ENCODE results near the gene CES3. TPM values are rescaled to one million over a fixed set of nuclear protein-coding genes. Genes with fewer than 3 reads are reported as not detected.
"Not testable (repeated sequence)": the region's sequence is repeated elsewhere in the genome, so short reads cannot be mapped to it uniquely, and the experiment has no call there.

CES3 gene
- total RNA-seq, 3 donors from 2014 or later = 86.5 to 264 (median 199) TPM

- Histone ChIP-seq H3K36me3 (ENCODE audit: low read depth) (peaks cover 14% of the 10 kb centered on the region), H3K4me3 (no peak overlapping the region), H3K9me3 (no peaks in the 10 kb centered on the region), H3K4me1 (ENCODE audit: low read depth) (peaks cover 10% of the 10 kb centered on the region)
- TF ChIP-seq CTCF (IDR thresholded peaks at IDR 0.05) = no peak
- ATAC-seq (no peak), DNase-seq (peak in 1 of 3 donors; percentile 10)
- intact Hi-C loops (cut with DNase I, micrococcal nuclease) = no loop called here
Measured at GRCh38 chr16:66943426-66944053, 17.5 kb upstream of the CES3 start.

- Histone ChIP-seq H3K4me3 (no peak overlapping the region), H3K9me3 (no peaks in the 10 kb centered on the region), H3K4me1 (ENCODE audit: low read depth) (peaks cover 15% of the 10 kb centered on the region), H3K36me3 (ENCODE audit: low read depth) (peaks cover 14% of the 10 kb centered on the region)
- no peak for TF ChIP-seq CTCF (IDR thresholded peaks at IDR 0.05)
- DNase-seq = no peak
- no peak for ATAC-seq
- intact Hi-C loops (cut with DNase I, micrococcal nuclease) = no loop called here
Measured at GRCh38 chr16:66944054-66944441, 17.0 kb upstream of the CES3 start.

- H3K4me3 ChIP-seq; DNase-seq; intact Hi-C loops (cut with DNase I, micrococcal nuclease); ATAC-seq; H3K9me3 ChIP-seq: not testable (repeated sequence)
- Histone ChIP-seq H3K4me1 (ENCODE audit: low read depth) (peaks cover 15% of the 10 kb centered on the region), H3K36me3 (ENCODE audit: low read depth) (peaks cover 14% of the 10 kb centered on the region)
Measured at GRCh38 chr16:66944971-66945370, 16.1 kb upstream of the CES3 start.

GRCh38 chr16:66945939-66946338, 15.1 kb upstream of the CES3 start:
- TF ChIP-seq CTCF (IDR thresholded peaks at IDR 0.05) = no peak
- peaks cover 6% of the 10 kb centered on the region for H3K36me3 ChIP-seq (ENCODE audit: low read depth)
- no peak overlapping the region for H3K4me3 ChIP-seq
- intact Hi-C loops (cut with DNase I, micrococcal nuclease) = no loop called here
- ATAC-seq = no peak
- DNase-seq = no peak
- H3K4me1 ChIP-seq (ENCODE audit: low read depth) = peaks cover 15% of the 10 kb centered on the region
- no peaks in the 10 kb centered on the region for H3K9me3 ChIP-seq

- peak in 1 of 3 donors; percentile 38 for DNase-seq
- no peak for ATAC-seq
- TF ChIP-seq CTCF (IDR thresholded peaks at IDR 0.05) = no peak
- Histone ChIP-seq H3K36me3 (ENCODE audit: low read depth) (peaks cover 1% of the 10 kb centered on the region), H3K9me3 (no peaks in the 10 kb centered on the region), H3K4me1 (ENCODE audit: low read depth) (peaks cover 15% of the 10 kb centered on the region), H3K4me3 (no peak overlapping the region)
- intact Hi-C loops (cut with DNase I, micrococcal nuclease) = no loop called here
Measured at GRCh38 chr16:66946541-66946940, 14.5 kb upstream of the CES3 start.

- TF ChIP-seq CTCF (IDR thresholded peaks at IDR 0.05) = no peak
- H3K9me3 ChIP-seq = no peaks in the 10 kb centered on the region
- intact Hi-C loops (cut with DNase I, micrococcal nuclease) = no loop called here
Measured at GRCh38 chr16:66946974-66947301, 14.1 kb upstream of the CES3 start.

More at GRCh38 chr16:66946974-66947301, 14.1 kb upstream of the CES3 start:
- Histone ChIP-seq H3K4me1 (ENCODE audit: low read depth) (peaks cover 15% of the 10 kb centered on the region), H3K4me3 (no peak overlapping the region), H3K36me3 (ENCODE audit: low read depth) (no peaks in the 10 kb centered on the region)
- ATAC-seq = no peak
- DNase-seq = no peak
